DND-41 (cell line): Measurements from ENCODE around the gene PPP1R1C.
"Not testable (repeated sequence)": the region's sequence is repeated elsewhere in the genome, so short reads cannot be mapped to it uniquely, and the experiment has no call there.

ENCODE experiments used
- EZH2 ChIP-seq: IDR thresholded peaks from 3 replicates; pipeline ENCODE4 v1.6.1; 2012; ENCODE audit warnings: borderline replicate concordance, low read depth, mild to moderate bottlenecking, moderate library complexity, low read length, inconsistent platforms; ENCODE audit not compliant: severe bottlenecking
- TF ChIP-seq, protein P1 (sequence below): IDR thresholded peaks from 2 replicates; pipeline ENCODE4 v1.5.1; 2012; ENCODE audit warnings: borderline replicate concordance, low read length, moderate library complexity, mild to moderate bottlenecking; ENCODE audit not compliant: poor library complexity, severe bottlenecking; ENCODE audit errors: extremely low read depth

DNA sequence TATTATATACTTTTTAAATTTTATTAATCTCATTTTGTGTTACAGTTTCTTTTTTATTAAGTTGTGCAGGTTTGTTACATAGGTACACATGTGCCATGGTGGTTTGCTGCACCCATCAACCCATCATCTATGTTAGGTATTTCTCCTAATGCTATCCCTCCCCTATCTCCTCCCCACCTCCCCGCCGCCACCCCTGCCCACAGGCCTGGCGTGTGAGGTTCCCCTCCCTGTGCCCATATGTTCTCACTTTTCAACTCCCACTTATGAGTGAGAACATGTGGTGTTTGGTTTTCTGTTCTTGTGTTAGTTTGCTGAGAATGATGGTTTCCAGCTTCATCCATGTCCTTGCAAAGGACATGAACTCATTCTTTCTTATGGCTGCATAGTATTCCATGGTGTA lies 29.8 kb upstream of the PPP1R1C start:
- not testable (repeated sequence) for TF ChIP-seq EZH2
- TF ChIP-seq, protein P1, sequence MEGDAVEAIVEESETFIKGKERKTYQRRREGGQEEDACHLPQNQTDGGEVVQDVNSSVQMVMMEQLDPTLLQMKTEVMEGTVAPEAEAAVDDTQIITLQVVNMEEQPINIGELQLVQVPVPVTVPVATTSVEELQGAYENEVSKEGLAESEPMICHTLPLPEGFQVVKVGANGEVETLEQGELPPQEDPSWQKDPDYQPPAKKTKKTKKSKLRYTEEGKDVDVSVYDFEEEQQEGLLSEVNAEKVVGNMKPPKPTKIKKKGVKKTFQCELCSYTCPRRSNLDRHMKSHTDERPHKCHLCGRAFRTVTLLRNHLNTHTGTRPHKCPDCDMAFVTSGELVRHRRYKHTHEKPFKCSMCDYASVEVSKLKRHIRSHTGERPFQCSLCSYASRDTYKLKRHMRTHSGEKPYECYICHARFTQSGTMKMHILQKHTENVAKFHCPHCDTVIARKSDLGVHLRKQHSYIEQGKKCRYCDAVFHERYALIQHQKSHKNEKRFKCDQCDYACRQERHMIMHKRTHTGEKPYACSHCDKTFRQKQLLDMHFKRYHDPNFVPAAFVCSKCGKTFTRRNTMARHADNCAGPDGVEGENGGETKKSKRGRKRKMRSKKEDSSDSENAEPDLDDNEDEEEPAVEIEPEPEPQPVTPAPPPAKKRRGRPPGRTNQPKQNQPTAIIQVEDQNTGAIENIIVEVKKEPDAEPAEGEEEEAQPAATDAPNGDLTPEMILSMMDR = not testable (repeated sequence)
